Ecto neural progenitor cell (in vitro differentiated cells): ENCODE data around the gene MME.
"Not testable (repeated sequence)": the region's sequence is repeated elsewhere in the genome, so short reads cannot be mapped to it uniquely, and the experiment has no call there.

Experiments used
- DNase-seq: peaks from one replicate; pipeline ENCODE4 v3.0.0-alpha.2; 2018; ENCODE audit warnings: low spot score

Gene MME

DNA sequence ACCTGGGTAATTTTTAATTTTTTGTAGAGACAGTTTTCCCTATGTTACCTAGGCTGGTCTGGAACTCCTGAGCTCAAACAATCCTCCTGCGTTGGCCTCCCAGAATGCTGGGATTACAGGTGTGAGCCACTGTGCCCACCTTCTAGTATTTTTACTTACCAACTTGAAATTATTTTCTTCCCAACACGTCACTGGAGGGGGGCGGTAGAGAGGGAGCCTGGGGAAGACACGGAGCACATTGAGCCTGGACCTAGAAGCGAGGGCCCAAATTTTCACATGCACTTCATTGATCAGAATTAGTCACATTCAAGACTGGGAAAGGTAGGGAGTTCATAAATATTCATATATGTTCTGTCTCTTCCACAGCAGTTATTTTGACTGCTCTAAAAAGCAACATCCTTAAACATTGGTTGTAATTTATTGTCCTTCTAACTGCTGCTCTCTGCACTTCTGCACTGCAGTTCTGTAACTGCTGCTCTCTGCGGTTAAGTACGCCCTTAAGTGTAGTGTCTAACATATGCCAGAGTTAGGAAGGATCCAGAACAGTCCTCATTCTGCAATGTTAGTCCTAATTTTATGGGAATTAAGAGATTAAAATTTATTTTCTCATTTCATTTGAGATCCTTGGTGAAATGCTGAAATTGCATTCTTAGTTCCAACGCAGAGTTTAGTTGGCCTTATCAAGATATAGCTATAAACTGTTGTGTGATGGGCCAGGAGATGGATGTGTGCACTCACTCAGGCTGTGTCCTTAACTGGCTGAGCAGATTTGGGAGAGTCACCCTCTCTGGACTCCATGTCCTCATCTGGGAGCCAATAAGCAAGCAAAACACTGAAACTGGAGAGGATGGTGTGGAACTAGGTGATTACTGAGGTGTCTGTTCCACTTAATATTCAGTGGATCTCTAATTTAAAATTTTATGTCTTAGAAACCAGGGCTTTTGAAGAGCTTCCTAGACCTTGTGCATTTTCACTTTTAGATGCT is 115.1 kb downstream of the MME start:
- no peak for DNase-seq

DNA sequence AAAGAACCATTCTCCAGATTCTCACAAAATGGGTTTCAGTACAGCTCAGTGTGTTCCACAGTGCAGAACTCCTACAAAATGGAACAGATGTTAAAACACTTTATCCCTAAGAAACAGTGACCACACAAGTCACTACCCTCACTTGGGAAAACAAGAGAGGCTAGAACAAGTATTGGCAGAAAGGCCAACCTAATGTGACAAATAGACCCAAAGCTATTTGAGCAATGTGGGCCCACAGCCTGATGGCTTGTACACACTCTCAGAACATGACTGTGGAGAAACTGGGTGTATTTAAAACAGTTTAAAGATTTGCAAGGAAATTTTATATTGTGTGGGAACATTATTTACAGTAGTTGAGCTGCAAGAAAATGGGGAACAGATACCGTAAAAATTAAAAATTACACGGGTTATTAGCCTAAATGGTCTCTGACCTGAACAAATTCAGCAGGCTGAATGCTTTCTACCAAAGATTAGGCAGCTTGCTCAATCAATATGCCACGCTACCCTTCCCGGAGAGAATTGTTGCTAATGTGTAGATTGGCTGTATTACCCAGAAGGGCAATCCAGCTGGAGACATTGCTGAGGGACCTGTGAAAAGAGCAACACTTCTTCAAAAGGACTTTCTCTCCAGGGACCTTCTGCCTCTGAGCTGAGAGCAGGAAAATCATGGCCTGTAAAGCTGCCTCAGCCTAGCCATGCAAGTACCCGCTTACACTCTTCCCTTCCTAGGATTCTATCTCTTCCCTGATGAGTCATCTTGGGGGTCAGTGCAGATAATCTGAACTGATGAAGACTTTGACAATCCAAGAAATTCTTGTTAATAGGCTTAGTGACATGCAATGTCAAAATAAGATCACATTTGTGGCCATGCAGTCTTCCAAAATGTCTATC is 116.3 kb downstream of the MME start:
- DNase-seq: no peak

GRCh38 chr3:155197786-155198185 is 117.7 kb downstream of the MME start:
- DNase-seq: no peak

GRCh38 chr3:155202626-155203025 is 122.5 kb downstream of the MME start:
- DNase-seq: no peak

DNA sequence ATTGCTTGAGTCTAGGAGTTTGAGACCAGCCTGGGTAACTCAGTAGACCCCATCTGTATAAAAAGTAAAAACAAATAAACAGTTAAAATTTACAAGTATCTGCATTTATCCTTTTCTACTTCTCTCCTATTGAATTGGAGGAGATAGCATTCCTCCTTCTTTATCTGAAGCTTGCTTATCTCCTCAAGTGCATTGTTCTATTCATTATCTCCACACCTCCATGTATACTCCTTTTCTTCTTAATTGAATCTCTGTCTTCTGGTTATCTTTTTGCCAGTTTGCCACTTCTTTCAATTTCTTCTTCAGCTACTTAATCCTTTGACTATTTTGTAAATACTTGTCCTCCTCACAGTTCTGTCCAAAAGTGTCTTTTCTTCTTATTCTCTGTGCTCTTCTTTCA is 124.7 kb downstream of the MME start:
- DNase-seq: no peak

DNA sequence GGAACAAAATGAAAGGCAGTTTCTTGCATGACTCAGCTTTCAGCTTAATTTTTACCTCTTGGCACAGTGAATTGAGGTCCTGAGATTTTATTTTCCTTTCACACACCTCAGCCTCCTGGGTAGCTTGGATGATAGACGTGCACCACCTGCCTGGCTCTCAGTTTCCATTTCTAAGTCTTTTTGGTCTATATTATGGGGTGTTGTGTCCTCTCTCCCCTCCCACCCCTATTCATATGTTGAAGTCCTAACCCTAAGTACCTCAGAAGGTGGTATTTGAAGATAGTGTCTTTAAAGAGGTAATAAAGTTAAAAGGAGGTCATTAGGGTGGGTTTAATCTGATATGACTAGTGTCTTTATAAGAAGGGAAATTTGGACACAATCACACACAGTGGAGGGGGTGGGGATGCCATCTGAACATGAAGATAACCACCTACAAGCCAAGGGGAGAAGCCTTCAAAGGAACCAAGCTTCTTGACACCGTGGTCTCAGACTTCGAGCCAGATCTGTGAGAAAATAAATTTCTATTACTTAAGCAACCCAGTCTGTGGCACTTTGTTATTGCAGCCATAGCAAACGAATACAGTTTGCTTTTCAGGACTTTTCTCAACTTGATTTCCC is 128.2 kb downstream of the MME start:
- DNase-seq: no peak

- no peak for DNase-seq
Observed at GRCh38 chr3:155210736-155211135, 130.6 kb downstream of the MME start.

- no peak for DNase-seq
Observed at GRCh38 chr3:155211266-155211665, 131.1 kb downstream of the MME start.

- DNase-seq: no peak
Observed at GRCh38 chr3:155211940-155212339, 131.8 kb downstream of the MME start.

- DNase-seq: not testable (repeated sequence)
Observed at GRCh38 chr3:155216007-155216406, 135.9 kb downstream of the MME start.

DNA sequence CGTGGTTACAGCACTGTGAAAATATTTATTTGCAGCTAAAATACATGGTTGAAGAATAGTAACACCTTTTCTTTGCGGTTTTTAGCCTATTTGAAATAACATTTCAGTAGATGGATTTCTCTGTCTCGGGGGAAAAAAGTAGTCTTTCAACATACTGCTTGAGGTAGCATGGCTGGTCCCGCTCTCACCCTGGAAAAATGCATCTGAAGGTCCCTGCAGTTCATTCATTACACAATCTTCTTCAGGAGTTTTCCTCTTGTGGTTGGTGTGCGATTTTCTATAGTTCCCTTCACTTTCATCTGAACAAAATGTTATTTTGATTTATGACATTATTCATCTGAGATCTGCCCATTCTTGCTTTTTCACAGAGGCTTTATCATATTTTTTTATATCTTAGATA is 137.5 kb downstream of the MME start:
- no peak for DNase-seq

- DNase-seq: no peak
Observed at GRCh38 chr3:155218462-155218861, 138.3 kb downstream of the MME start.

DNA sequence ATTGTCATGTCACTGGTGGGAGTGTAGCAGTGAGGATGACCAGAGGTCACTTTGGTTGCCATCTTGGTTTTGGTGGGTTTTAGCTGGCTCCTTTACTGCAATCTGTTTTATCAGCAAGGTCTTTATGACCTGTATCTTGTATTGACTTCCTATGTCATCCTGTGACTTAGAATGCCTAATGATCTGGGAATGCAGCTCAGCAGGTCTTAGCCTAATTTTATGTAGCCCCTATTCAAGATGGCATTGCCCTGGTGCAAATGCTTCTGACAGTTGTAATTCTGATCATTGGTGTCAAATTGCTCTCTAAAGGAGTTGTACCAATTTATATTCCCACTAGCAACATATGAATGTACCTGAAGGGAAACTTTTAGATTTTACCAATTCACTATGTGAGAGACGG is 139.0 kb downstream of the MME start:
- no peak for DNase-seq

DNA sequence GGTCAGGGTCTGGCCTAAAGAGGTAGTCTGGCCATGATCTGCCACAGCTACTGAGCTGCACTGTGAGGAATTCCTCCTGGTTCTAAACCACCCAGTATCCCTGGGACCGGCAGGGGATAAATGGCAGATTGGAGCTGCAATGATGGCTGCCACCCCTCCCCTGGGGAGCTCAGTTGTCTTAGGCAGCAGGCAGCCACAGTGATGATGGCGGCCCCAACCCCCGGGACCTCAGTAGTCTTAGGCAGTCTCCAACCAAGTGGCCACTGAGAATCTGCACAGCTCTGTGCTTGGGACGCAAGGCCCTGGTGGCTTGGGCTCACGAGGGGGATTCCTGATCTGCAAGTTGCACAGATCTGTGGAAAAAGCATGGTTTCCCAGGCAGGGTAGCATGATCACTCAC is 145.3 kb downstream of the MME start:
- DNase-seq: peak; percentile 40

DNA sequence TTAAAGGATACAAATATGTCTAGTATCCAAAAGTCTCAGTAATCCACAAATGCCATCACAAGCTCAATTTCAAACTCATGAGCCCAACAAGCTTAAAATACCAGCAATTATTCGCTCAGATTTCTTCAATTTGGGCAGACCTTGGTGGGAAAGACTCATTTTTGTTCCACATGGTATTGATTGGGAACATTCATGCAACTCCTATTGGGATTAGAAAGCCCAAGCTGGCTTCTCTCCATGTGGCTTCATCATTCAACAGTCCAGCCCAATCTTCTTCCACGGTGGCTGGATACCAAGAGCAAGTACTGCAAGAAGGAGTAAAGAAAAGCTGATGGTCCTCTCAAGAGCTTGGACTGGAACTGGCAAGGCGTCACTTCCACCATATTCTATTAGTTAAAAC is 147.0 kb downstream of the MME start:
- no peak for DNase-seq

DNA sequence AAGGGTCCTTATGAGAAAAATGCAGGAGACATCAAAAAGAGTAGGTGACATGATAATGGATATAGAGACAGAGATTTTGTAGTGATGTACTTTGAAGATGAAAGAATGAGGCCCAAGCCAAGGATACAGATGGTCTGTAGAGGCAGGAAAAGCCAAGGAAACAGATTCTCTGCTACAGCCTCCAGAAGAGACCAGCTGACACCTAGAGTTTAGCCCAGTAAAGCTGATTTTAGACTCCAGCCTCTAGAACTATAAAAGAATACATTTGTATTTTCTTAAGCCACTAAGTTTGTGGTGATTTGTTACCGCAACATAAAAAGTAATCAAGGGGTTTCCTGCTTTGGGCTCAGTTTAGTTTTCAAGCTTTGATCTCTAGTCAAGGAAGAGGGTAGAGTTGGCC is 148.6 kb downstream of the MME start:
- DNase-seq: no peak

GRCh38 chr3:155229086-155229485 is 149.0 kb downstream of the MME start:
- no peak for DNase-seq

GRCh38 chr3:155230382-155230781 is 150.3 kb downstream of the MME start:
- DNase-seq: no peak

GRCh38 chr3:155231792-155232191 is 151.7 kb downstream of the MME start:
- no peak for DNase-seq

- no peak for DNase-seq
Observed at GRCh38 chr3:155232605-155233004, 152.5 kb downstream of the MME start.

GRCh38 chr3:155233213-155233612 is 153.1 kb downstream of the MME start:
- DNase-seq: no peak
